H1 (cell line): ENCODE data around the gene ABHD8. TPM values are rescaled to one million over a fixed set of nuclear protein-coding genes. Genes with fewer than 3 reads are reported as not detected.

Experiments used
- CTCF ChIA-PET: fragments of 300-600 bp; sonication (Branson Sonifier 250); formaldehyde crosslinking; loops from one replicate; lab custom pipeline; 2021; ENCODE audit not compliant: partially characterized antibody; lab: Charles Lee
- POLR2A ChIA-PET: fragments of 300-600 bp; sonication (Branson Sonifier 250); formaldehyde crosslinking; loops from one replicate; lab custom pipeline; 2021; ENCODE audit warnings: inconsistent platforms; ENCODE audit not compliant: partially characterized antibody; lab: Charles Lee
- DNase-seq, 2 experiments: peaks; one replicate each; pipeline versions ENCODE4 v3.0.0 to v3.0.0-alpha.2; 2010 to 2022; ENCODE audit warnings: low spot score in 2 of 2, low read depth in 1 of 2, mixed read lengths in 1 of 2
- FAIRE-seq: peaks from 2 replicates; lab custom pipeline; 2011; peaks lifted over from hg19 to GRCh38; lab: Jason Lieb, UNC
- H2AFZ ChIP-seq: 2 replicates; pipeline ENCODE4 v1.8.1; 2012; ENCODE audit warnings: low read length, inconsistent platforms
- H2AK5ac ChIP-seq: 2 replicates; pipeline ENCODE4 v1.6.1; 2013; ENCODE audit warnings: low read depth, low read length
- H2BK120ac ChIP-seq: replicated peaks from 2 replicates; pipeline ENCODE3; 2013; ENCODE audit warnings: low read depth, low read length, inconsistent platforms
- H2BK12ac ChIP-seq: 2 replicates; pipeline ENCODE4 v1.6.1; 2013; ENCODE audit warnings: low read depth, low read length
- H2BK15ac ChIP-seq: 2 replicates; pipeline ENCODE4 v1.6.1; 2013; ENCODE audit warnings: low read length
- H2BK20ac ChIP-seq: 2 replicates; pipeline ENCODE4 v1.6.1; 2013; ENCODE audit warnings: low read length
- H2BK5ac ChIP-seq: 2 replicates; pipeline ENCODE4 v1.6.1; 2013; ENCODE audit warnings: low read depth, low read length
- H3K14ac ChIP-seq: 2 replicates; pipeline ENCODE4 v1.6.1; 2013; ENCODE audit warnings: inconsistent platforms; ENCODE audit not compliant: insufficient read length
- H3K18ac ChIP-seq: 2 replicates; pipeline ENCODE4 v1.6.1; 2013; ENCODE audit warnings: low read length; ENCODE audit errors: extremely low read depth
- H3K23ac ChIP-seq: 2 replicates; pipeline ENCODE4 v1.6.1; 2013; ENCODE audit warnings: inconsistent platforms; ENCODE audit not compliant: insufficient read length
- H3K23me2 ChIP-seq: 2 replicates; pipeline ENCODE4 v1.6.1; 2013; ENCODE audit warnings: low read depth, low read length
- H3K27ac ChIP-seq: 2 replicates; pipeline ENCODE4 v1.6.1; 2011; ENCODE audit warnings: low read depth, low read length, inconsistent platforms
- H3K27me3 ChIP-seq, 4 experiments: replicated peaks in 1 of 4; 1 replicate in 1 of 4; 2 replicates in 3 of 4; pipeline versions ENCODE4 v1.6.1 to v1.8.1; 2011 to 2013; ENCODE audit warnings: low read length in 3 of 4, mild to moderate bottlenecking in 3 of 4, inconsistent platforms in 2 of 4, mixed read lengths in 2 of 4, moderate library complexity in 1 of 4; ENCODE audit not compliant: control insufficient read depth in 3 of 4, insufficient read depth in 3 of 4; ENCODE audit errors: extremely low read depth in 1 of 4
- H3K36me3 ChIP-seq, 4 experiments: 2 replicates each; pipeline versions ENCODE4 v1.6.1 to v1.8.1; 2011 to 2013; ENCODE audit warnings: mild to moderate bottlenecking in 4 of 4, low read length in 3 of 4, moderate library complexity in 2 of 4, control low read depth in 1 of 4, inconsistent platforms in 1 of 4; ENCODE audit not compliant: insufficient read depth in 4 of 4, control insufficient read depth in 2 of 4
- H3K4ac ChIP-seq: replicated peaks from 2 replicates; pipeline ENCODE3; 2013; ENCODE audit warnings: low read length, low read depth, mixed read lengths, inconsistent platforms; ENCODE audit not compliant: insufficient read length
- H3K4me1 ChIP-seq, 4 experiments: replicated peaks in 1 of 4; 1 replicate in 1 of 4; 2 replicates in 3 of 4; pipeline versions ENCODE4 v1.6.1 to v1.8.1; 2011 to 2013; ENCODE audit warnings: low read length in 3 of 4, inconsistent platforms in 2 of 4, mixed read lengths in 1 of 4; ENCODE audit not compliant: insufficient read depth in 4 of 4, control insufficient read depth in 3 of 4
- H3K4me2 ChIP-seq, 2 experiments: 2 replicates each; pipeline versions ENCODE4 v1.6.1 to v1.8.1; 2011 to 2013; ENCODE audit warnings: low read depth in 2 of 2, low read length in 2 of 2, control low read depth in 1 of 2, inconsistent platforms in 1 of 2, mild to moderate bottlenecking in 1 of 2; ENCODE audit not compliant: insufficient read depth in 1 of 2
- H3K4me3 ChIP-seq, 4 experiments: fragments of 200-600, 300-600 bp in 1 of 4; sonication (generic), shearing (Covaris generic), sonication (Bioruptor Twin) in 1 of 4; 2 replicates each; pipeline versions ENCODE4 v1.5.1 to v1.8.1; 2011 to 2016; ENCODE audit warnings: low read length in 4 of 4, low read depth in 3 of 4, control low read depth in 2 of 4, inconsistent platforms in 2 of 4, mild to moderate bottlenecking in 2 of 4, mixed read lengths in 1 of 4, moderate library complexity in 1 of 4; ENCODE audit not compliant: insufficient read depth in 2 of 4; ENCODE audit errors: extremely low read depth in 1 of 4
- H3K56ac ChIP-seq: replicated peaks from 2 replicates; pipeline ENCODE3; 2013; ENCODE audit warnings: low read depth, mild to moderate bottlenecking, mixed read lengths, low read length, inconsistent platforms; ENCODE audit not compliant: insufficient read length
- H3K79me1 ChIP-seq: 2 replicates; pipeline ENCODE4 v1.6.1; 2013; ENCODE audit warnings: low read depth, low read length, control low read depth
- H3K79me2 ChIP-seq, 2 experiments: 2 replicates each; pipeline versions ENCODE4 v1.6.1 to v1.8.1; 2012 to 2013; ENCODE audit warnings: low read length in 2 of 2, mild to moderate bottlenecking in 2 of 2, inconsistent platforms in 1 of 2; ENCODE audit not compliant: insufficient read depth in 2 of 2, control insufficient read depth in 1 of 2
- H3K9ac ChIP-seq, 4 experiments: replicated peaks in 1 of 4; 1 replicate in 1 of 4; 2 replicates in 3 of 4; pipeline versions ENCODE4 v1.6.1 to v1.8.1; 2011 to 2013; ENCODE audit warnings: low read depth in 3 of 4, low read length in 3 of 4, control low read depth in 2 of 4, mild to moderate bottlenecking in 2 of 4, moderate library complexity in 2 of 4, inconsistent platforms in 1 of 4; ENCODE audit errors: extremely low read depth in 1 of 4
- H3K9me3 ChIP-seq, 2 experiments: 2 replicates each; pipeline versions ENCODE4 v1.6.1 to v1.8.1; 2012 to 2013; ENCODE audit warnings: mild to moderate bottlenecking in 2 of 2, moderate library complexity in 2 of 2, control low read depth in 1 of 2, inconsistent platforms in 1 of 2, low read depth in 1 of 2, low read length in 1 of 2, mixed read lengths in 1 of 2; ENCODE audit not compliant: insufficient read depth in 2 of 2
- H4K20me1 ChIP-seq, 2 experiments: replicated peaks in 1 of 2; 2 replicates each; pipeline versions ENCODE3 to v1.8.1; 2011 to 2013; ENCODE audit warnings: inconsistent platforms in 2 of 2, low read length in 2 of 2, mild to moderate bottlenecking in 1 of 2; ENCODE audit not compliant: insufficient read depth in 2 of 2, control insufficient read depth in 1 of 2
- H4K5ac ChIP-seq: 2 replicates; pipeline ENCODE4 v1.6.1; 2013; ENCODE audit warnings: low read length, low read depth, mixed read lengths, inconsistent platforms; ENCODE audit not compliant: insufficient read length
- H4K8ac ChIP-seq: 2 replicates; pipeline ENCODE4 v1.8.0; 2013; ENCODE audit warnings: mild to moderate bottlenecking, moderate library complexity, low read length, inconsistent platforms; ENCODE audit not compliant: insufficient read depth; ENCODE audit errors: extremely low read depth
- H4K91ac ChIP-seq: replicated peaks from 2 replicates; pipeline ENCODE3; 2013; ENCODE audit warnings: low read length, mixed read lengths, inconsistent platforms; ENCODE audit not compliant: insufficient read length
- BACH1 ChIP-seq: IDR thresholded peaks from 2 replicates; pipeline ENCODE4 v1.6.1; 2012; ENCODE audit warnings: low read length, improper control_type of control experiment
- EP300 ChIP-seq, 2 experiments: IDR thresholded peaks; 1 replicate in 1 of 2; 2 replicates in 1 of 2; pipeline ENCODE4 v1.6.1; 2011 to 2012; ENCODE audit warnings: low read depth in 2 of 2, low read length in 2 of 2, mild to moderate bottlenecking in 2 of 2, borderline replicate concordance in 1 of 2, inconsistent platforms in 1 of 2, moderate library complexity in 1 of 2
- GABPA ChIP-seq: IDR thresholded peaks from 2 replicates; pipeline ENCODE4 v1.6.1; 2011; ENCODE audit warnings: mild to moderate bottlenecking, low read length, moderate library complexity, borderline replicate concordance; ENCODE audit not compliant: insufficient read depth
- MAX ChIP-seq: IDR thresholded peaks from 2 replicates; pipeline ENCODE4 v1.6.1; 2012; ENCODE audit warnings: inconsistent platforms
- NANOG ChIP-seq: IDR thresholded peaks from 2 replicates; pipeline ENCODE4 v1.6.1; 2011; ENCODE audit warnings: low read length, low read depth, mild to moderate bottlenecking, inconsistent platforms; ENCODE audit not compliant: insufficient read depth, poor library complexity, severe bottlenecking
- NRF1 ChIP-seq: IDR thresholded peaks from 2 replicates; pipeline ENCODE4 v1.6.1; 2011; ENCODE audit warnings: mild to moderate bottlenecking, low read depth, low read length, improper control_type of control experiment
- POLR2AphosphoS5 ChIP-seq: IDR thresholded peaks from 2 replicates; pipeline ENCODE4 v1.6.1; 2011; ENCODE audit warnings: low read depth, low read length
- RXRA ChIP-seq: IDR thresholded peaks from 2 replicates; pipeline ENCODE4 v1.6.1; 2011; ENCODE audit warnings: low read depth, mild to moderate bottlenecking, low read length, moderate library complexity; ENCODE audit not compliant: insufficient read depth
- SP2 ChIP-seq: IDR thresholded peaks from 2 replicates; pipeline ENCODE4 v1.6.1; 2012; ENCODE audit warnings: mild to moderate bottlenecking, low read length, inconsistent platforms
- SUZ12 ChIP-seq: fragments of 200-600 bp; sonication (generic); IDR thresholded peaks from 2 replicates; pipeline ENCODE4 v1.6.1; 2012; ENCODE audit warnings: mild to moderate bottlenecking, inconsistent platforms, low read length, moderate library complexity, mixed read lengths
- WGBS, 2 experiments: shearing (Covaris generic) in 1 of 2; methylation state at CpG; one replicate each; pipeline versions ENCODE4 v1.1.6 to v1.1.7; 2013 to 2015; ENCODE audit warnings: low lambda C conversion rate in 2 of 2, mixed read lengths in 2 of 2, inconsistent platforms in 1 of 2, low coverage in 1 of 2, missing lambda C conversion rate in 1 of 2; ENCODE audit not compliant: insufficient replicate concordance in 2 of 2, insufficient coverage in 1 of 2, insufficient read length in 1 of 2; ENCODE audit errors: extremely low coverage in 1 of 2, missing lambda C conversion rate in 1 of 2; 5-methylcytosine and 5-hydroxymethylcytosine counted together
- polyA plus RNA-seq, 7 experiments: library from polyadenylated mRNA; depleted of rRNA in 3 of 7; stranded (reverse) in 5 of 7; unstranded in 2 of 7; fragments of >200 nt in 5 of 7; fragments of 200-250 nt in 2 of 7; gene quantifications; 1 replicate in 5 of 7; 2 replicates in 1 of 7; 4 replicates in 1 of 7; pipeline versions ENCODE4 v1.2.1 to v1.2.3, GENCODE V29; 2011 to 2013; ENCODE audit warnings: missing spikeins in 2 of 7, mixed read lengths in 2 of 7
- total RNA-seq: library from RNA; stranded (reverse); fragmentation: NEBNext Ultra II Directional; extraction: Animal tissue kit (Norgen Biotek cat#: 25700); gene quantifications from 2 replicates; pipeline ENCODE4 v1.2.1, GENCODE V29; 2021

The ABHD8 gene
- total and polyA plus RNA-seq, 2 of the 8 experiments (the other 6 are each of a cell fraction or from before 2014, with no cell fraction given), result 11.3 to 18.7 TPM

GRCh38 chr19:17292301-17293074 lies 10.7 kb downstream of the ABHD8 start:
- CTCF ChIA-PET, result interaction anchor here (0.6 to 2.5 kb wide), 11 partner anchors 9 to 216 kb away, joined by 3 to 29 read pairs (median 4); partner anchors contain the start of genes ABHD8, DDA1 and MRPL34
- Histone ChIP-seq H2BK12ac (peak overlapping the region; percentile 27; the same call in 1 of the 2 replicates), H2AFZ (0 out of 2 replicates have a peak overlapping the region, but pooled peaks have one; percentile 47), H2BK15ac (0 out of 2 replicates have a peak overlapping the region, but pooled peaks have one; percentile 66), H2AK5ac (no peak overlapping the region), H3K9me3 (no peaks in the 10 kb centered on the region), H3K27me3 (no peaks in the 10 kb centered on the region), H3K18ac (peak overlapping the region; percentile 91), H3K9ac (peak overlapping the region in 3 of 4 experiments; percentile 47 to 74 (median 48); a peak in 6 of 7 replicates), H4K8ac (peak overlapping the region; percentile 91; the same call in 1 of the 2 replicates), H3K4ac (no peak overlapping the region), H2BK5ac (peak overlapping the region; percentile 83), H4K20me1 (peaks cover 0 to 8% of the 10 kb centered on the region in 2 experiments), H3K36me3 (peaks cover 0 to 5% (median 1%) of the 10 kb centered on the region in 4 experiments; a peak in 2 of 8 replicates), H4K5ac (peak overlapping the region; percentile 18), H3K23ac (no peak overlapping the region), H3K4me1 (peaks cover 0 to 5% (median 4%) of the 10 kb centered on the region in 4 experiments; a peak in 5 of 7 replicates), H3K4me2 (peak overlapping the region; percentile 49 to 75), H3K23me2 (peaks cover 5% of the 10 kb centered on the region; the same call in 1 of the 2 replicates), H3K79me2 (peaks cover 0 to 6% of the 10 kb centered on the region in 2 experiments; a peak in 1 of 4 replicates), H3K56ac (peak overlapping the region; percentile 94), H3K79me1 (peaks cover 7% of the 10 kb centered on the region), H2BK20ac (no peak overlapping the region), H3K27ac (peak overlapping the region; percentile 79), H4K91ac (peak overlapping the region; percentile 85), H3K14ac (no peak overlapping the region), H3K4me3 (peak overlapping the region; percentile 44 to 67 (median 58)), H2BK120ac (no peak overlapping the region)
- WGBS, 2 experiments, result 3% methylated on average over 26 of the region's 46 CpGs; no CpG with 5 or more reads in 1 of the 2 experiments
- FAIRE-seq (peak; percentile 70), DNase-seq (peak; percentile 82 to 98)
- POLR2A ChIA-PET, result interaction anchor here (0.6 to 4.8 kb wide), 33 partner anchors 8 to 436 kb away, joined by 3 to 67 read pairs (median 3); partner anchors contain the start of genes ABHD8, ANO8, BABAM1 and DDA1
- no peak for TF ChIP-seq RXRA
- TF ChIP-seq SUZ12, result no peak
- 0 out of 2 replicates have a peak, but pooled peaks have one; percentile 29 for TF ChIP-seq GABPA
- no peak for TF ChIP-seq NANOG
- TF ChIP-seq POLR2AphosphoS5, result peak; percentile 83
- peak; percentile 93 for TF ChIP-seq MAX
- no peak for TF ChIP-seq EP300 (IDR thresholded peaks at IDR 0.05; ENCODE audit: borderline replicate concordance in 1 of 2, low read depth in 2 of 2, low read length in 2 of 2)
- TF ChIP-seq SP2, result no peak
- 0 out of 2 replicates have a peak, but pooled peaks have one; percentile 4 for TF ChIP-seq BACH1
- peak; percentile 43 for TF ChIP-seq NRF1
